K562 (cell line): ENCODE results near the gene CYP4F12. TPM values are rescaled to one million over a fixed set of nuclear protein-coding genes. Genes with fewer than 3 reads are reported as not detected.
A peak's percentile ranks its signal among the peaks of the same experiment; 100 is the strongest.

Experiments
- CHD2 ChIP-seq: IDR thresholded peaks from 2 replicates; pipeline ENCODE4 v1.6.1; 2011; ENCODE audit warnings: low read depth, low read length
- RAD21 ChIP-seq, 2 experiments: fragments of 250-450 bp in 1 of 2; fragments of 450-650 bp in 1 of 2; sonication (Bioruptor Pico) in 1 of 2; formaldehyde crosslinking in 1 of 2; IDR thresholded peaks in 1 of 2; conservative IDR thresholded peaks in 1 of 2; 2 replicates each; pipeline versions ENCODE4 v1.4.0 to v1.8.0; 2020 to 2022; ENCODE audit warnings: mild to moderate bottlenecking in 2 of 2, moderate library complexity in 1 of 2
- TGIF2 ChIP-seq: sonication (generic); formaldehyde crosslinking; IDR thresholded peaks from 2 replicates; pipeline ENCODE4 v1.8.1; 2022; ENCODE audit warnings: mild to moderate bottlenecking, missing genetic modification reagents, moderate library complexity
- XRCC5 ChIP-seq: fragments of 200-400 bp; formaldehyde crosslinking; IDR thresholded peaks from 2 replicates; pipeline ENCODE4 v1.6.1; 2017; ENCODE audit warnings: low read depth, mild to moderate bottlenecking, low read length
- ZNF121 ChIP-seq: sonication (generic); formaldehyde crosslinking; conservative IDR thresholded peaks from 2 replicates; pipeline ENCODE4 v1.8.0; 2022; ENCODE audit warnings: missing genetic modification reagents
- ZNF589 ChIP-seq: fragments of 200-800 bp; sonication (Bioruptor generic); IDR thresholded peaks from 2 replicates; pipeline ENCODE4 v1.6.1; 2016; ENCODE audit warnings: low read depth, missing genetic modification characterization, missing compliant biosample characterization
- ZNF778 ChIP-seq: fragments of 450-650 bp; formaldehyde crosslinking; IDR thresholded peaks from 2 replicates; pipeline ENCODE4 v1.4.0; 2020; ENCODE audit warnings: mild to moderate bottlenecking, moderate library complexity
- polyA plus RNA-seq, 8 experiments: library from polyadenylated mRNA; depleted of rRNA in 4 of 8; stranded (reverse) in 5 of 8; unstranded in 3 of 8; fragments of >200 nt; fragmentation: Nextera tagmentation in 2 of 8; fragmentation: Illumina TruSeq in 1 of 8; extraction: Ambion mirVana in 2 of 8; extraction: Trizol in 1 of 8; gene quantifications; 2 replicates each; pipeline versions ENCODE4 v1.2.1 to v1.2.3, GENCODE V29; 2011 to 2014; ENCODE audit warnings: inconsistent platforms in 1 of 8, missing spikeins in 1 of 8
- total RNA-seq, 7 experiments: library from RNA; depleted of rRNA in 6 of 7; stranded (reverse); fragments of >200 nt in 6 of 7; fragmentation: Illumina TruSeq in 2 of 7; extraction: Trizol in 2 of 7; gene quantifications; 2 replicates each; pipeline versions ENCODE4 v1.2.1 to v1.2.3, GENCODE V29; 2011 to 2021; ENCODE audit warnings: low replicate concordance in 1 of 7
- TF ChIP-seq, protein P1 (sequence below), 2 experiments: IDR thresholded peaks in 1 of 2; conservative IDR thresholded peaks in 1 of 2; 2 replicates each; pipeline ENCODE4 v1.6.1; 2016; ENCODE audit warnings: low read depth in 2 of 2, mild to moderate bottlenecking in 1 of 2, missing compliant biosample characterization in 1 of 2, missing genetic modification characterization in 1 of 2, moderate library complexity in 1 of 2
- TF ChIP-seq, protein P2 (sequence below): fragments of 200-800 bp; sonication (Bioruptor generic); IDR thresholded peaks from 2 replicates; pipeline ENCODE4 v1.6.1; 2017; ENCODE audit warnings: missing genetic modification characterization, missing compliant biosample characterization
- TF ChIP-seq, protein P3 (sequence below): IDR thresholded peaks from 2 replicates; pipeline ENCODE4 v1.6.1; 2014; ENCODE audit warnings: antibody characterized with exemption
- TF ChIP-seq, protein P4 (sequence below): IDR thresholded peaks from 2 replicates; pipeline ENCODE4 v1.6.1; 2011; ENCODE audit warnings: borderline replicate concordance, low read depth, mild to moderate bottlenecking, moderate library complexity, low read length; ENCODE audit not compliant: insufficient read depth, poor library complexity, severe bottlenecking
- TF ChIP-seq, protein P5 (sequence below), 3 experiments: IDR thresholded peaks in 2 of 3; conservative IDR thresholded peaks in 1 of 3; 2 replicates each; pipeline ENCODE4 v1.5.1; 2011 to 2012; ENCODE audit warnings: low read length in 3 of 3, mild to moderate bottlenecking in 3 of 3, control low read depth in 2 of 3, improper control_type of control experiment in 1 of 3, inconsistent platforms in 1 of 3, low read depth in 1 of 3, mixed read lengths in 1 of 3, moderate library complexity in 1 of 3; ENCODE audit not compliant: insufficient read depth in 2 of 3
- TF ChIP-seq, protein P6 (sequence below): fragments of 450-650 bp; formaldehyde crosslinking; IDR thresholded peaks from 2 replicates; pipeline ENCODE4 v1.4.0; 2022; ENCODE audit warnings: missing genetic modification characterization

The CYP4F12 gene
- total and polyA plus RNA-seq, 9 of the 15 experiments (the other 6 are each of a cell fraction or from before 2014, with no cell fraction given): not detected

DNA sequence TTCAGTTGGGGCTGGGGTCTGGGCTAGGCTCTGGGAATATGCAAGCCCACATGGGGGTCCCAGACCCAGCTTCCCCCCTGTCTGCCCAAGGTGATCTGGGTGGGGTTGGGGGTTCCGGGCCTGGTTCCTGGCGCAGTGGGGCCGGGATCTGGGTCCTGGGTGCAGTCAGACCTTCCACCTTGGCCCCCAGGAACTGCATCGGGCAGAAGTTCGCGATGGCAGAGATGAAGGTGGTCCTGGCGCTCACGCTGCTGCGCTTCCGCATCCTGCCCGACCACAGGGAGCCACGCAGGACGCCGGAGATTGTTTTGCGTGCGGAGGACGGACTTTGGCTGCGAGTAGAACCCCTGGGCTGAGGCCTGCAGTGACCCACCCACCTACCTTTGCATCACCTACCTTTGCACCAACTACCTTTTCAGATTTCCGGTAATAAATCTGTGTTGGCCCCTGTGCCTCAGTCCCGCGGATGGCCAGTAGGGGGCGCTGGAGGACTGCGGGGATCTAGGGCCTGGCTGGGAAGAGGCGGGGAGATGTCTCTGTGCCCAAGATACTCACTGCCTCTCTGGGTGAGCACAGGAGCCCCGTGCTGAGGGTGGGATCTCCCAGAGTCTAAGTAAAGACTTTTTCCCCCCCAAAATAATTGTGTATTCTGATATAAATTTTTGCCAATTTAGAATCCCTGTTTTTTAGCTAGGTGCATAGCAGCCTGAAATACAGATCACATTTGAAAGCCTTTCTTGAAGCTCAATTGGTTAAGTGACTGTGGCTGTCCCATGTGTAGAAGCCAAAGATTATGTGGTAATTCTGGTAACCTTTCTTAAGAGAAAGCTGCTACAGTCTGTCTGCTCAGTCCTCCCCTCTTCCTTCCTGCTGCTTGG lies 43.6 kb upstream of the CYP4F12 start (continued):
- TF ChIP-seq, protein P1, sequence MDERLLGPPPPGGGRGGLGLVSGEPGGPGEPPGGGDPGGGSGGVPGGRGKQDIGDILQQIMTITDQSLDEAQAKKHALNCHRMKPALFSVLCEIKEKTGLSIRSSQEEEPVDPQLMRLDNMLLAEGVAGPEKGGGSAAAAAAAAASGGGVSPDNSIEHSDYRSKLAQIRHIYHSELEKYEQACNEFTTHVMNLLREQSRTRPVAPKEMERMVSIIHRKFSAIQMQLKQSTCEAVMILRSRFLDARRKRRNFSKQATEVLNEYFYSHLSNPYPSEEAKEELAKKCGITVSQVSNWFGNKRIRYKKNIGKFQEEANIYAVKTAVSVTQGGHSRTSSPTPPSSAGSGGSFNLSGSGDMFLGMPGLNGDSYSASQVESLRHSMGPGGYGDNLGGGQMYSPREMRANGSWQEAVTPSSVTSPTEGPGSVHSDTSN (CRISPR knock-in tag; IDR thresholded peaks at IDR 0.05; ENCODE audit: low read depth): no peak
- TF ChIP-seq, protein P1 (tag; conservative IDR thresholded peaks at IDR 0.05; ENCODE audit: low read depth): 0 out of 2 replicates have a peak, but pooled peaks have one; percentile 16
- TF ChIP-seq, protein P2, sequence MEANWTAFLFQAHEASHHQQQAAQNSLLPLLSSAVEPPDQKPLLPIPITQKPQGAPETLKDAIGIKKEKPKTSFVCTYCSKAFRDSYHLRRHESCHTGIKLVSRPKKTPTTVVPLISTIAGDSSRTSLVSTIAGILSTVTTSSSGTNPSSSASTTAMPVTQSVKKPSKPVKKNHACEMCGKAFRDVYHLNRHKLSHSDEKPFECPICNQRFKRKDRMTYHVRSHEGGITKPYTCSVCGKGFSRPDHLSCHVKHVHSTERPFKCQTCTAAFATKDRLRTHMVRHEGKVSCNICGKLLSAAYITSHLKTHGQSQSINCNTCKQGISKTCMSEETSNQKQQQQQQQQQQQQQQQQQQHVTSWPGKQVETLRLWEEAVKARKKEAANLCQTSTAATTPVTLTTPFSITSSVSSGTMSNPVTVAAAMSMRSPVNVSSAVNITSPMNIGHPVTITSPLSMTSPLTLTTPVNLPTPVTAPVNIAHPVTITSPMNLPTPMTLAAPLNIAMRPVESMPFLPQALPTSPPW (CRISPR knock-in tag): peak; percentile 32; the same call in 1 of the 2 replicates
- no peak for TF ChIP-seq TGIF2
- no peak for TF ChIP-seq ZNF589 (CRISPR knock-in tag)
- peak; percentile 87 to 91 for TF ChIP-seq RAD21 (CRISPR knock-in tag; conservative IDR thresholded peaks at IDR 0.05 in 1 of 2, IDR thresholded peaks at IDR 0.05 in 1 of 2)
- TF ChIP-seq ZNF121: no peak
- TF ChIP-seq, protein P3, sequence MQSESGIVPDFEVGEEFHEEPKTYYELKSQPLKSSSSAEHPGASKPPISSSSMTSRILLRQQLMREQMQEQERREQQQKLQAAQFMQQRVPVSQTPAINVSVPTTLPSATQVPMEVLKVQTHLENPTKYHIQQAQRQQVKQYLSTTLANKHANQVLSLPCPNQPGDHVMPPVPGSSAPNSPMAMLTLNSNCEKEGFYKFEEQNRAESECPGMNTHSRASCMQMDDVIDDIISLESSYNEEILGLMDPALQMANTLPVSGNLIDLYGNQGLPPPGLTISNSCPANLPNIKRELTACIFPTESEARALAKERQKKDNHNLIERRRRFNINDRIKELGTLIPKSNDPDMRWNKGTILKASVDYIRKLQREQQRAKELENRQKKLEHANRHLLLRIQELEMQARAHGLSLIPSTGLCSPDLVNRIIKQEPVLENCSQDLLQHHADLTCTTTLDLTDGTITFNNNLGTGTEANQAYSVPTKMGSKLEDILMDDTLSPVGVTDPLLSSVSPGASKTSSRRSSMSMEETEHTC: no peak
- TF ChIP-seq XRCC5: 0 out of 2 replicates have a peak, but pooled peaks have one; percentile 54
- no peak for TF ChIP-seq CHD2
- TF ChIP-seq ZNF778: no peak
- TF ChIP-seq, protein P4, sequence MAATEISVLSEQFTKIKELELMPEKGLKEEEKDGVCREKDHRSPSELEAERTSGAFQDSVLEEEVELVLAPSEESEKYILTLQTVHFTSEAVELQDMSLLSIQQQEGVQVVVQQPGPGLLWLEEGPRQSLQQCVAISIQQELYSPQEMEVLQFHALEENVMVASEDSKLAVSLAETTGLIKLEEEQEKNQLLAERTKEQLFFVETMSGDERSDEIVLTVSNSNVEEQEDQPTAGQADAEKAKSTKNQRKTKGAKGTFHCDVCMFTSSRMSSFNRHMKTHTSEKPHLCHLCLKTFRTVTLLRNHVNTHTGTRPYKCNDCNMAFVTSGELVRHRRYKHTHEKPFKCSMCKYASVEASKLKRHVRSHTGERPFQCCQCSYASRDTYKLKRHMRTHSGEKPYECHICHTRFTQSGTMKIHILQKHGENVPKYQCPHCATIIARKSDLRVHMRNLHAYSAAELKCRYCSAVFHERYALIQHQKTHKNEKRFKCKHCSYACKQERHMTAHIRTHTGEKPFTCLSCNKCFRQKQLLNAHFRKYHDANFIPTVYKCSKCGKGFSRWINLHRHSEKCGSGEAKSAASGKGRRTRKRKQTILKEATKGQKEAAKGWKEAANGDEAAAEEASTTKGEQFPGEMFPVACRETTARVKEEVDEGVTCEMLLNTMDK: peak; percentile 19
- TF ChIP-seq, protein P5, sequence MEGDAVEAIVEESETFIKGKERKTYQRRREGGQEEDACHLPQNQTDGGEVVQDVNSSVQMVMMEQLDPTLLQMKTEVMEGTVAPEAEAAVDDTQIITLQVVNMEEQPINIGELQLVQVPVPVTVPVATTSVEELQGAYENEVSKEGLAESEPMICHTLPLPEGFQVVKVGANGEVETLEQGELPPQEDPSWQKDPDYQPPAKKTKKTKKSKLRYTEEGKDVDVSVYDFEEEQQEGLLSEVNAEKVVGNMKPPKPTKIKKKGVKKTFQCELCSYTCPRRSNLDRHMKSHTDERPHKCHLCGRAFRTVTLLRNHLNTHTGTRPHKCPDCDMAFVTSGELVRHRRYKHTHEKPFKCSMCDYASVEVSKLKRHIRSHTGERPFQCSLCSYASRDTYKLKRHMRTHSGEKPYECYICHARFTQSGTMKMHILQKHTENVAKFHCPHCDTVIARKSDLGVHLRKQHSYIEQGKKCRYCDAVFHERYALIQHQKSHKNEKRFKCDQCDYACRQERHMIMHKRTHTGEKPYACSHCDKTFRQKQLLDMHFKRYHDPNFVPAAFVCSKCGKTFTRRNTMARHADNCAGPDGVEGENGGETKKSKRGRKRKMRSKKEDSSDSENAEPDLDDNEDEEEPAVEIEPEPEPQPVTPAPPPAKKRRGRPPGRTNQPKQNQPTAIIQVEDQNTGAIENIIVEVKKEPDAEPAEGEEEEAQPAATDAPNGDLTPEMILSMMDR (IDR thresholded peaks at IDR 0.05 in 2 of 3, conservative IDR thresholded peaks at IDR 0.05 in 1 of 3; ENCODE audit: insufficient read depth in 2 of 3, low read depth in 1 of 3, low read length in 3 of 3): peak; percentile 86 to 92 (median 90)
- TF ChIP-seq, protein P6, sequence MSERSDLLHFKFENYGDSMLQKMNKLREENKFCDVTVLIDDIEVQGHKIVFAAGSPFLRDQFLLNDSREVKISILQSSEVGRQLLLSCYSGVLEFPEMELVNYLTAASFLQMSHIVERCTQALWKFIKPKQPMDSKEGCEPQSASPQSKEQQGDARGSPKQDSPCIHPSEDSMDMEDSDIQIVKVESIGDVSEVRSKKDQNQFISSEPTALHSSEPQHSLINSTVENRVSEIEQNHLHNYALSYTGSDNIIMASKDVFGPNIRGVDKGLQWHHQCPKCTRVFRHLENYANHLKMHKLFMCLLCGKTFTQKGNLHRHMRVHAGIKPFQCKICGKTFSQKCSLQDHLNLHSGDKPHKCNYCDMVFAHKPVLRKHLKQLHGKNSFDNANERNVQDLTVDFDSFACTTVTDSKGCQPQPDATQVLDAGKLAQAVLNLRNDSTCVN (CRISPR knock-in tag): no peak
